ENCODE measurements around the gene SF3A2. TPM values are rescaled to one million over a fixed set of nuclear protein-coding genes. Genes with fewer than 3 reads are reported as not detected.

SF3A2 gene

DNA sequence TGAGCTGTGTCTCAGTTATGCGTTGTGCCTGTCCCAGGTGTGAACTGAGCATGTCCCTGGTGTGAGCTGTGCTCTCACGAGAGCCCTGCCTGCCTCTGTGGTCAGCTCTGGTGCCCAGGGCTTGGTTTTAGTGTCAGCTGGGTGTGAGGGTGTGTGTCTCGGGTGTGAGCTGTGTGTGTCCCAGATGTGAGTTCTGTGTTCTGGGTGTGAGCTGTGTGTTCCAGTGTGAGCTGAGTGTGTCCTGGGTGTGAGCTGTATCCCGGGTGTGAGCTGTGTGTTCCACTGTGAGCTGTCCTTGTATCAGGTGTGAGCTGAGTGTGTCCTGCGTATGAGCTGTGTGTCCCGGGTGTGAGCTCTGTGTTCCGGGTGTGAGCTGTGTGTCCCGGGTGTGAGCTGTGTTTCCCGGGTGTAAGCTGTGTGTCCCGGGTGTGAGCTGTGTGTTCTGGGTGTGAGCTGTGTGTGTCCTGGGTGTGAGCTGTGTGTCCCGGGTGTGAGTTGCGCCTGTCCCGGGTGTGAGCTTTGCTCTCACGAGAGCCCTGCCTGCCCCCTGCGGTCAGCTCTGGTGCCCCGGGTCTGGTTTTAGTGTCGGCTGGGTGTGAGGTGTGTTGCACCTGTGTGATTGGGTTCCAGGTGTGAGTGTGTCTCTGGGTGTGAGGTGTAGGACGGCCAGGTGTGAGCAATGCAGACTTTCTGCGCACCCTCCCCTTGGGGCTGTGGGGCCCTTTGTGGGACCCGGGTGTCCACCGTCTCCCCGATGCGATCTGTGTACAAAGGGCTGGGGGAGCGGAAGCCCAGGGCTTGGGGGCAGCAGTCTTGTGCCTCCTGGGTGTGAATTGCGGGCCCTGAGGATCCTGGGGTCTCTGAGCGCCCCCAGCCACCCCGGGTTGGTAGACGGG lies 52.4 kb downstream of the SF3A2 start:
- peaks cover 39% of the 10 kb centered on the region for H3K27me3 ChIP-seq (ENCODE audit: control insufficient read depth, insufficient read depth, low read length)
- no peaks in the 10 kb centered on the region for H3K36me3 ChIP-seq (ENCODE audit: insufficient read depth, low read length)
- no peak overlapping the region for H3K4me3 ChIP-seq (ENCODE audit: low read length)
- H3K4me2 ChIP-seq (ENCODE audit: low read length): no peak overlapping the region
- H3K9ac ChIP-seq (ENCODE audit: low read depth, low read length): no peak overlapping the region
- H3K4me1 ChIP-seq (ENCODE audit: control insufficient read depth, insufficient read depth, low read length): peaks cover 12% of the 10 kb centered on the region
- H3K9me3 ChIP-seq (replicated peaks; ENCODE audit: low read length): no peaks in the 10 kb centered on the region

DNA sequence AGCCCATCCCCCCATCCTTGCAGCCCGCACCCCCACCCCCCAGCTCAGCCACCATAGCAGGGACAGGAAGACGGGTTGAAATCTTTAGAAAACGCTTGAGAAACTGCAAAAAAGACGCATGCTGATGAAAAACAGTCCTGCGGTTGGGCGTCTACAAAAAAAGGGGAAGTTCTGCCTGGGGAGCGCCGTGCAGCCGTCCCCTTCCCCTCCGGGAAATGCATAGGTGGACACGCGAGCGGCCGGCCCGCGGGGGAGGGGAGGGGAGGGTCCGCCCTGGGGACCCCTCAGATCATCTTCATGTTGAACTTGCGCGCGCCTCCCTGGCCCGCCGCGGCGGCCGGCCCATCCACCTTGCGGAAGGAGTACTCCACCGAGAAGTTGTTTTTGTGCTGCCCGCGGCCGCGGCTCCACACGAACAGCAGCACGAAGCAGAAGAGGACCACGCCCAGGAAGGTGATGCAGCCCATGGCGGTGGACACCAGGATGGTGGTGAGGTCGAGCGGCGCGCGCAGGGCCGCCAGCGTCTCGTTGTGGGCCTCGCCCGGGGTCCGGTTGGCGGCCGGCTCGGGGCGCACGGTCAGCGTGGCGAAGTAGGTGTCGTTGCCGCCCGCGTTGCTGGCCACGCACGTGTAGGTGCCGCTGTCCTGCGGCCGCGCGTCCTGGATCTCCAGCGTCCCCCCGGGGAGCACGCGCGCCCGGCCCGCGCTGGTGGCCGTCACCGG lies 53.3 kb downstream of the SF3A2 start:
- H3K4me1 ChIP-seq (ENCODE audit: control insufficient read depth, insufficient read depth, low read length): peaks cover 21% of the 10 kb centered on the region
- H3K27me3 ChIP-seq (ENCODE audit: control insufficient read depth, insufficient read depth, low read length): peaks cover 42% of the 10 kb centered on the region
- peak overlapping the region; percentile 78 for H3K4me2 ChIP-seq (ENCODE audit: low read length)
- no peaks in the 10 kb centered on the region for H3K36me3 ChIP-seq (ENCODE audit: insufficient read depth, low read length)
- H3K9ac ChIP-seq (ENCODE audit: low read depth, low read length): no peak overlapping the region
- H3K4me3 ChIP-seq (ENCODE audit: low read length): no peak overlapping the region
- no peaks in the 10 kb centered on the region for H3K9me3 ChIP-seq (replicated peaks; ENCODE audit: low read length)

DNA sequence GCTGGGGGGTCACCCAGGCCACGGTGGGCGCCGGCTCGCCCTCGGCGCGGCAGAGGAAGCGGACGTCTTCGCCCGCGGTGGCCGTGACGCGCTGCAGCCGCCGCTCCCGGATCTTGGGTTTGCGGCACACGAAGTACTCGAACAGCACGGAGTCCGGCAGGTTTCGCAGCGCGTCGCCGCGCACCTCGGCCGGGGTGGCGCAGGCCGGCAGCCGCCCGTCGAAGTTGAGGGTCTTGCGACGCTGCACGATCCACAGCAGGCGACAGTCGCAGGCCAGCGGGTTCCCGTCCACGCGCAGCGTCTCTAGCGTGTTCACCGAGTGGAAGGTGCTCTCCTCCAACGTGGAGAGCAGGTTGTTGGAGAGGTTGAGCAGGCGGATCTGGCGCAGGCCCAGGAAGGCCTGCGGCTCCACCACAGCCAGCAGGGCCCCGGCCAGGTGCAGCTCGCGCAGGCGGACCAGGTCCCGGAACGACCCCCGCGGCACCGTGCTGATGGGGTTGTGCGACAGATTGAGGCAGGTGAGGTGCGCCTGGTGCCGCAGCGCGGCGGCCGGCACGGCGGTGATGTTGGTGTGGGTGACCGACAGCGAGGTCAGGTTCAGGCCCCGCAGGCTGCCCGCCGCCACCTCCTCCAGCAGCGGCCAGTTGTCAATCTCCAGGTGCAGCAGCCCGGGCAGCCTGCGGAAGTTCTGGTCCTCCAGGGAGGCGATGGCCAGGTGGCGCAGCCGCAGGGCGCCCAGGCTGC lies 54.0 kb downstream of the SF3A2 start:
- H3K9ac ChIP-seq (ENCODE audit: low read depth, low read length): no peak overlapping the region
- H3K9me3 ChIP-seq (replicated peaks; ENCODE audit: low read length): no peaks in the 10 kb centered on the region
- peaks cover 24% of the 10 kb centered on the region for H3K4me1 ChIP-seq (ENCODE audit: control insufficient read depth, insufficient read depth, low read length)
- peak overlapping the region; percentile 78 for H3K4me2 ChIP-seq (ENCODE audit: low read length)
- no peaks in the 10 kb centered on the region for H3K36me3 ChIP-seq (ENCODE audit: insufficient read depth, low read length)
- H3K4me3 ChIP-seq (ENCODE audit: low read length): no peak overlapping the region
- peaks cover 42% of the 10 kb centered on the region for H3K27me3 ChIP-seq (ENCODE audit: control insufficient read depth, insufficient read depth, low read length)

DNA sequence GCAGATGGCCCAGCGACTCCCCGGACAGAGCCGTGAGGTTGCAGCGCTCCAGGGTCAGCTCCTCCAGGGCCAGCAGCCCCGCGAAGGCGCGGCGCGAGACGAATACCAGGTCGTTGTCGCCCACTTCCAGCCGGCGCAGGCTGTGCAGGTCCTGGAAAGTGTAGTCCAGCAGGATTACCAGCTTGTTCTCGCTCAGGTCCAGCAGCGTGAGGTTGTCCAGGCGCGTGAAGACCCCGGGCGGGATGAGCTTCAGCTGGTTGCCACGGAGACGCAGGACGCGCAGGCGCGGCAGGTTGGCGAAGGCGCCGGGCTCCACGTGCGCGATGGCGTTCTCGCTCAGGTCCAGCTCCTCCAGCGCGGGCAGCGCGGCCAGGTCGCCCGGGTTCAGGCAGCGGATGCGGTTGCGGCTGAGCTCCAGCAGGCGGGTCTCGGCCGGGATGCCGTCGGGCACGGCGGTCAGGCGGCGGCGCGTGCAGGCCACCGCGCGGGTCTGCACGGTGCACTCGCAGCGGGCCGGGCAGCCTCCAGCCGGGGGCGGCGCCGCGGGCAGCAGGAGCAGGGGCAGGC lies 54.6 kb downstream of the SF3A2 start:
- Histone ChIP-seq H3K27me3 (ENCODE audit: control insufficient read depth, insufficient read depth, low read length) (peaks cover 42% of the 10 kb centered on the region), H3K9me3 (replicated peaks; ENCODE audit: low read length) (no peaks in the 10 kb centered on the region), H3K4me1 (ENCODE audit: control insufficient read depth, insufficient read depth, low read length) (peaks cover 24% of the 10 kb centered on the region), H3K4me2 (ENCODE audit: low read length) (peak overlapping the region; percentile 1), H3K4me3 (ENCODE audit: low read length) (no peak overlapping the region), H3K9ac (ENCODE audit: low read depth, low read length) (no peak overlapping the region), H3K36me3 (ENCODE audit: insufficient read depth, low read length) (no peaks in the 10 kb centered on the region)

DNA sequence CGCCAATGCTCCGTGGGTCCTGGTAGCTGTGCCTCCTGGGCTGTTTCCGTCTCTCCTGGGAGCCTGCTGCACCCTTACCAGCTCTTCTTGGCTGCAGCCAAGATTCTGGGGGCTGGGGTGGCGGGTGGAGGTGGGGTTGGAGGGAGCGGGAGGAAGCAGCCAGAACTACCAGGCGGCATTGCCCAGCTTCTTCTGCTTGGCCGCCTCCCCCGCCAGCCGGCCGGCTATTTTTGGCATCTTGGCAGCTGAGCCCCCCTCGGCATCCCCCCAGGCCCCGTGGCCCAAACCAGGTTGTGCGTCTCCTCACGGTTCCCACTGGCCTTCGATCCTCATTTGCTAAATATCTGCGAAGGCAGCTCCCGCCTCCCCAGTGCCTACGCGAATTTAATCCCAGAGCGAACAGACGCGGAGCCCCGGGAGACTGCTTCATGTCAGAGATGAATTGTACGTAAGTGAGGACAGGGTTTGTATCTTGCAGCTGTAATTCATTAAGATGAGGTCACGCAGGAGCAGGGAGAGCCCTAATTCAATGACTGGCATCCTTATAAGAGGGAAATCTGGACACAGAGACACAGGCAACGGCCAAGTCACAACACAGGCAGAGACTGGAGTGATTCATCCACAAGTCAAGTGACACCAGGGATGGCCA lies 58.2 kb downstream of the SF3A2 start:
- Histone ChIP-seq H3K9ac (ENCODE audit: low read depth, low read length) (peak overlapping the region; percentile 1), H3K4me1 (ENCODE audit: control insufficient read depth, insufficient read depth, low read length) (peaks cover 22% of the 10 kb centered on the region)

DNA sequence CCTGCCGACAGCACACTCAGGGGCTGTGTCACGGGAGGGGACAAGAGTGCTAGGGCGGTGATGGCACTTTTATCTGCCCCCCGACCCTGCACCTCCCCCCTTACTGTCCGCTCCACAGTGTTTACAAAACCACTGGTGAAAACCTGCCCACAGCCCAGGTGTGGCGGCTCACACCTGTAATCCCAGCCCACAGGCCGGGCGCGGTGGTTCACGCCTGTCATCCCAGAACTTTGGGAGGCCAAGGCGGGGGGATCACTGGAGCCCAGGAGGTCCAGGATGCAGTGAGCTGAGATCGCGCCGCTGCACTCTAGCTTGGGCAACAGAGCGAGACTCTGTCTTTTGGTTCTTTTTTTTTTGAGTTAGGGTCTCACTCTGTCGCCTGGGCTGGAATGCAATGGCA lies 59.5 kb downstream of the SF3A2 start:
- peaks cover 9% of the 10 kb centered on the region for H3K27me3 ChIP-seq (ENCODE audit: control insufficient read depth, insufficient read depth, low read length)
- H3K4me1 ChIP-seq (ENCODE audit: control insufficient read depth, insufficient read depth, low read length): peaks cover 14% of the 10 kb centered on the region
- no peak overlapping the region for H3K9ac ChIP-seq (ENCODE audit: low read depth, low read length)
- H3K4me2 ChIP-seq (ENCODE audit: low read length): no peak overlapping the region
- H3K9me3 ChIP-seq (replicated peaks; ENCODE audit: low read length): no peaks in the 10 kb centered on the region
- H3K36me3 ChIP-seq (ENCODE audit: insufficient read depth, low read length): no peaks in the 10 kb centered on the region
- H3K4me3 ChIP-seq (ENCODE audit: low read length): no peak overlapping the region

More for the DNA sequence above, 58.2 kb downstream of the SF3A2 start:
- Histone ChIP-seq H3K36me3 (ENCODE audit: insufficient read depth, low read length) (no peaks in the 10 kb centered on the region), H3K9me3 (replicated peaks; ENCODE audit: low read length) (no peaks in the 10 kb centered on the region), H3K4me3 (ENCODE audit: low read length) (no peak overlapping the region), H3K4me2 (ENCODE audit: low read length) (peak overlapping the region; percentile 66), H3K27me3 (ENCODE audit: control insufficient read depth, insufficient read depth, low read length) (peaks cover 22% of the 10 kb centered on the region)

Small RNA genes lying within 50 kb of the gene (small RNA-seq; reads per million reads assigned to genes)
- gene MIR1227: not detected

Measured in skeletal muscle satellite cell (primary cell).